DMS 273 treated with DMSO at 0.1 percent for 48 hours (cell line): ENCODE results near the gene SLC36A2.
A peak's percentile ranks its signal among the peaks of the same experiment; 100 is the strongest.
"Not testable (repeated sequence)": the region's sequence is repeated elsewhere in the genome, so short reads cannot be mapped to it uniquely, and the experiment has no call there.

Experiments used
- DNase-seq: peaks from one replicate; lab custom pipeline; 2025; lab: John Stamatoyannopoulos, UW

Gene SLC36A2

GRCh38 chr5:151326266-151326665, 21.1 kb downstream of the SLC36A2 start:
- no peak for DNase-seq

- DNase-seq: no peak
Measured at GRCh38 chr5:151320481-151320880, 26.9 kb downstream of the SLC36A2 start.

GRCh38 chr5:151318850-151319732, 28.3 kb downstream of the SLC36A2 start:
- DNase-seq: peak; percentile 32

- no peak for DNase-seq
Measured at GRCh38 chr5:151317871-151318270, 29.5 kb downstream of the SLC36A2 start.

GRCh38 chr5:151315998-151316597, 31.3 kb downstream of the SLC36A2 start:
- peak; percentile 5 for DNase-seq

- no peak for DNase-seq
Measured at GRCh38 chr5:151313357-151313756, 34.0 kb downstream of the SLC36A2 start.

- no peak for DNase-seq
Measured at GRCh38 chr5:151312756-151313324, 34.5 kb downstream of the SLC36A2 start.

GRCh38 chr5:151310932-151311331, 36.4 kb downstream of the SLC36A2 start:
- no peak for DNase-seq

GRCh38 chr5:151309821-151310220, 37.5 kb downstream of the SLC36A2 start:
- DNase-seq: not testable (repeated sequence)

- not testable (repeated sequence) for DNase-seq
Measured at GRCh38 chr5:151309266-151309665, 38.1 kb downstream of the SLC36A2 start.

- DNase-seq: no peak
Measured at GRCh38 chr5:151303666-151304065, 43.7 kb downstream of the SLC36A2 start, which contains the start of gene SLC36A3. Gene SLC36A3 (minus strand): TSS chr5:151303766. CDS start chr5:151303354, 412 bp downstream.

GRCh38 chr5:151298063-151298855, 49.1 kb downstream of the SLC36A2 start:
- peak; percentile 41 for DNase-seq

- no peak for DNase-seq
Measured at GRCh38 chr5:151296974-151297373, 50.4 kb downstream of the SLC36A2 start.

- no peak for DNase-seq
Measured at GRCh38 chr5:151296478-151296830, 50.9 kb downstream of the SLC36A2 start.

- DNase-seq: no peak
Measured at GRCh38 chr5:151295791-151296477, 51.4 kb downstream of the SLC36A2 start.

- no peak for DNase-seq
Measured at GRCh38 chr5:151295138-151295537, 52.2 kb downstream of the SLC36A2 start.

GRCh38 chr5:151293624-151294023, 53.7 kb downstream of the SLC36A2 start:
- no peak for DNase-seq

- DNase-seq: no peak
Measured at GRCh38 chr5:151288180-151288579, 59.2 kb downstream of the SLC36A2 start.

GRCh38 chr5:151286246-151286645, 61.1 kb downstream of the SLC36A2 start:
- no peak for DNase-seq

- DNase-seq: no peak
Measured at GRCh38 chr5:151285683-151286082, 61.7 kb downstream of the SLC36A2 start.

- no peak for DNase-seq
Measured at GRCh38 chr5:151284392-151284967, 62.9 kb downstream of the SLC36A2 start.
